Measurements from ENCODE around the gene MPC2.
"Not testable (repeated sequence)": the region's sequence is repeated elsewhere in the genome, so short reads cannot be mapped to it uniquely, and the experiment has no call there.

MPC2 gene

DNA sequence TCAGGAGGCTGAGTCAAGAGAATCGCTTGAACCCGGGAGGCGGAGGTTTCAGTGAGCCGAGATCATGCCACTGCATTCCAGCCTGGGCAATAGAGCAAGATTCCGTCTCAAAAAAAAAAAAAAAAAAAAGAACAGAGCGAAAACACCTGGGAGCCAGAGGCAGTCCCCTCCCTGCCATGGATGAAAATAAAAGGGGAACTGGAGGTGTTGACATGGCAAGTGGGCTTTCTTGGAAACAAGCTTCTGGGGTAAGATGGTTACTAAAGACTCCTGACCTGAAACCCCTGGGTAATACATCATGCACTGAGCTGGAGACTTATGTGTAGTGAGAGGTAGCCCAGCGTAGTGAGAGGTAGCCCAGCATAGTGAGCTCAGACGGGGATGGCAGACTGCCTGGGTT, 54.5 kb downstream of the MPC2 start:
- Histone ChIP-seq H3K27ac (ENCODE audit: insufficient read depth, low read length, poor library complexity, severe bottlenecking) (no peak overlapping the region), H3K4me1 (ENCODE audit: control insufficient read depth, insufficient read depth, low read length, poor library complexity, severe bottlenecking) (no peaks in the 10 kb centered on the region), H3K9me3 (ENCODE audit: control insufficient read depth, low read length) (no peaks in the 10 kb centered on the region), H3K27me3 (replicated peaks; ENCODE audit: control insufficient read depth, insufficient read depth, low read length, poor library complexity, severe bottlenecking) (no peaks in the 10 kb centered on the region), H3K36me3 (ENCODE audit: control insufficient read depth, insufficient read depth, low read length) (no peaks in the 10 kb centered on the region), H3K4me3 (ENCODE audit: insufficient read depth, low read depth, low read length, poor library complexity, severe bottlenecking) (no peak overlapping the region)
- DNase-seq: no peak

DNA sequence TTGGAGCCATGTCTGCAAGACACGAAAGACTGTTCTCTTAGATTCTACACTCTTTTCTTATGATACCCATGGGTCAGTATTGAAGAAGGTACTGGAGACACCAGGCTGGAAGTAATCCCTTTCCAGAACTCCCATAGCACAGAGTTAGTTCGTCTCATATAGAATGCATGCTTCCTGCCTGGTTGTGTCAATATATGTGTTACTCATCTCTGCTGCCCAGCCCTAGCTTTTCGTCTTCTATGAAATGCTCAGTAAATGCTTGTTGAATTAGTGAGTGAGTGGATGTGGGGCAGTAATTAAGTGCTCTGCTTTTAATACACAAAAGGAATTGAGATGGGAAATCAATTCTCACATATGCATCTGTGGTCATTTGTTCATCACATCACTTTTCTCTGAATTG, 55.1 kb downstream of the MPC2 start:
- H3K9me3 ChIP-seq (ENCODE audit: control insufficient read depth, low read length): no peaks in the 10 kb centered on the region
- H3K4me3 ChIP-seq (ENCODE audit: insufficient read depth, low read depth, low read length, poor library complexity, severe bottlenecking): no peak overlapping the region
- H3K27me3 ChIP-seq (replicated peaks; ENCODE audit: control insufficient read depth, insufficient read depth, low read length, poor library complexity, severe bottlenecking): no peaks in the 10 kb centered on the region
- H3K36me3 ChIP-seq (ENCODE audit: control insufficient read depth, insufficient read depth, low read length): no peaks in the 10 kb centered on the region
- H3K27ac ChIP-seq (ENCODE audit: insufficient read depth, low read length, poor library complexity, severe bottlenecking): no peak overlapping the region
- DNase-seq: no peak
- no peaks in the 10 kb centered on the region for H3K4me1 ChIP-seq (ENCODE audit: control insufficient read depth, insufficient read depth, low read length, poor library complexity, severe bottlenecking)

DNA sequence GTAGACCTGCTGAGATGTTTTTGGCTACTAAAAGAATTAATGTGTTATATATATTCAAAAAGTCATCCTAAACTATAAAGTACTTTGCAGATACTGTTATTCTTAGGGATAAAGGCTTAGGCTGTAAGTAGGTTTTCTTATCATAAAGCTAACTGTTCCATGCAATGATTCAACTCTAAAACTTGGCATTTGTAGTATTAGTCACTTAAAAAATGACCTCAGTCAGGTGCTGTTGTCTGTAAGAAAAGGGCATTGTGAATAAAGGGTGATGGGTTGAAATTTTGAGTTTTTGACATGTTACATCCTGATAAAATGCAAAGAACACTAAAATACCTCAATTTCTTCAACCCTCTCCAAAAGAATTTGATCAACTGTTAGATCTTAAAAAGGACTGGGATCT, 55.8 kb downstream of the MPC2 start:
- Histone ChIP-seq H3K4me1 (ENCODE audit: control insufficient read depth, insufficient read depth, low read length, poor library complexity, severe bottlenecking) (no peaks in the 10 kb centered on the region), H3K27me3 (replicated peaks; ENCODE audit: control insufficient read depth, insufficient read depth, low read length, poor library complexity, severe bottlenecking) (no peaks in the 10 kb centered on the region), H3K4me3 (ENCODE audit: insufficient read depth, low read depth, low read length, poor library complexity, severe bottlenecking) (no peak overlapping the region), H3K36me3 (ENCODE audit: control insufficient read depth, insufficient read depth, low read length) (no peaks in the 10 kb centered on the region), H3K27ac (ENCODE audit: insufficient read depth, low read length, poor library complexity, severe bottlenecking) (no peak overlapping the region), H3K9me3 (ENCODE audit: control insufficient read depth, low read length) (no peaks in the 10 kb centered on the region)
- DNase-seq: no peak

- DNase-seq: no peak
- no peaks in the 10 kb centered on the region for H3K27me3 ChIP-seq (replicated peaks; ENCODE audit: control insufficient read depth, insufficient read depth, low read length, poor library complexity, severe bottlenecking)
- no peak overlapping the region for H3K27ac ChIP-seq (ENCODE audit: insufficient read depth, low read length, poor library complexity, severe bottlenecking)
- H3K4me1 ChIP-seq (ENCODE audit: control insufficient read depth, insufficient read depth, low read length, poor library complexity, severe bottlenecking): no peaks in the 10 kb centered on the region
- no peak overlapping the region for H3K4me3 ChIP-seq (ENCODE audit: insufficient read depth, low read depth, low read length, poor library complexity, severe bottlenecking)
- H3K9me3 ChIP-seq (ENCODE audit: control insufficient read depth, low read length): no peaks in the 10 kb centered on the region
- H3K36me3 ChIP-seq (ENCODE audit: control insufficient read depth, insufficient read depth, low read length): no peaks in the 10 kb centered on the region
Observed at GRCh38 chr1:167880580-167881021, 56.3 kb downstream of the MPC2 start.

DNA sequence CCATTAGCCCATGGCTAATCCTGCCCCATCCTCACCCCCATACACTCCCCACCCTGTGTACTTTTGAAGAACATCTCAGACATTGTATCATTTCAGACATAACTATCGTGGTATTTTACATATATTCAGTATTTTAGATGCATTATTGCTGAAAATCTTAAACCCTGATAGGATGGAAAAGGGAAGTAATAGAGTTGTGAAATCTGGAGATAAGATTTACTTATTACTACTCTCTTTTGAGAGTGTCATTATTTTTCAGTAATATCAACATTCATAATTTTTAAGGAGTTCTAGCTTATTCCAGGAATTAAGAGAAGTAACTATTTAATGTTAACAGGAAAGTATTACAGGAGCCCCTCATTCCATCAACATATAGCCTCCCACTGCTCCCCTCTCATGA, 57.4 kb downstream of the MPC2 start:
- no peak overlapping the region for H3K4me3 ChIP-seq (ENCODE audit: insufficient read depth, low read depth, low read length, poor library complexity, severe bottlenecking)
- H3K27ac ChIP-seq (ENCODE audit: insufficient read depth, low read length, poor library complexity, severe bottlenecking): no peak overlapping the region
- no peaks in the 10 kb centered on the region for H3K9me3 ChIP-seq (ENCODE audit: control insufficient read depth, low read length)
- no peaks in the 10 kb centered on the region for H3K27me3 ChIP-seq (replicated peaks; ENCODE audit: control insufficient read depth, insufficient read depth, low read length, poor library complexity, severe bottlenecking)
- no peaks in the 10 kb centered on the region for H3K36me3 ChIP-seq (ENCODE audit: control insufficient read depth, insufficient read depth, low read length)
- H3K4me1 ChIP-seq (ENCODE audit: control insufficient read depth, insufficient read depth, low read length, poor library complexity, severe bottlenecking): no peaks in the 10 kb centered on the region
- no peak for DNase-seq

DNA sequence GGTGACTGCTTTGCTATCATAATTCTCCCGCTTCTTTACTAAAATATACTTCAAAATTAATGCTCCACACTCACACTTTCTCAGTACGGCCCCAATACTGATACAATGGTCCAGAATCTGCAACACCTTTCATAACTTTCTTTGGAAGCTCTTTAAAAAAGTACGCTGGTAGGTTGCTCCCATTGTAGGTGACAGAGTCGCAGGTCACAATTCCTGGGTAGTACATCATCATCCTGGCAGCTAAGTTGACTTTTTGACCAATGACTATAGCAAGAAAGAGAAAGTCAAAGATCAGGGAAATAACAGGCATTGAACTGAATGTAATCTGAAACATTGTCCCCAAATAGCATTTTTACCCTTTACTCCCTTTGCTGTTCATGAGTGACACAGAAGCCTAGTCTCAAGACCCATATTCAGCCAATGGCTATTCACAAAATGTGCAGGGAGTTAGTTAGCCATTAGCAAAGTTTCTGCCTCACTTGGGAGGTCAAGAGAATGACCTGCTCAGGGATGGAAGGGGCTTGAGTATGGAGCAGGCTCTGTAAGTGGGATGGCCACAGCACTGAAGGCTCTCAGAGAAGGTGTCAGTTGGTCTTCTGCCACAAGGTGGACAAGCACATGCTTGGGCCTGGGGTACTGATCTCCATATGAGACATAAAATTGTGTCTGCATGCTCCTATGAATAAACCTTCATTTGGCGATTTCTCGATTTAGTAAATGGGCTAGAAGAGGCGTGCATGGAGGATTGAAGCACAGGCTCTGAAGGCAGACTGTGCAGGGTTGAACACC, 58.3 kb downstream of the MPC2 start:
- no peak for DNase-seq
- Histone ChIP-seq H3K4me3 (ENCODE audit: insufficient read depth, low read depth, low read length, poor library complexity, severe bottlenecking) (no peak overlapping the region), H3K27me3 (replicated peaks; ENCODE audit: control insufficient read depth, insufficient read depth, low read length, poor library complexity, severe bottlenecking) (no peaks in the 10 kb centered on the region), H3K27ac (ENCODE audit: insufficient read depth, low read length, poor library complexity, severe bottlenecking) (no peak overlapping the region), H3K4me1 (ENCODE audit: control insufficient read depth, insufficient read depth, low read length, poor library complexity, severe bottlenecking) (no peaks in the 10 kb centered on the region), H3K9me3 (ENCODE audit: control insufficient read depth, low read length) (no peaks in the 10 kb centered on the region), H3K36me3 (ENCODE audit: control insufficient read depth, insufficient read depth, low read length) (no peaks in the 10 kb centered on the region)

DNA sequence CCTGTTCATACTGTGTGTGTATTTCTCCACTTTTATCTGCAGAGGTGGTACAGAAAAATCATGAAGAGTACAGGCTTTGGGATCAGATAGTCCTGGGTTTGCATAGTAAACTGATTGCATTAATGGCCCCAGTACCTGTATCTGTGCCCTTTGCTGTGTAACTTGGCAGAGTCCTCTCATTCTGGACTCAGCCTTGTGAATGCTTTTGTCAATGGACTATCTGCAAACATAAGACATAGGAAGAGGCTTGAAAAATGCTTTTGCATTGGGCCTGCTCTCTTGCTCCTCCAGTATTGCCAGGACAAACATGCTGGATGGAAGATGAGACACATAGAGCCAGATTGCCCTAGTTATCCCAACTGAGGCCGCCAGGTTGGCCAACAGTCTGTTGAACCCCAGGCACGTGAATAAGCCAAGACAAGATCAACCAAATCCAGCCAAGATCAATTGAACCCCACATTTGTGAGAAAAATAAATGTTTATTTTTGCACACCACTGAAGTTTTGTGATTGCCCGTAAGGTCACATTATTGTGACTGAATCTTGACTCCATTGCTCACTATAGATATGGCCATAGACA, 60.2 kb downstream of the MPC2 start:
- no peaks in the 10 kb centered on the region for H3K27me3 ChIP-seq (replicated peaks; ENCODE audit: control insufficient read depth, insufficient read depth, low read length, poor library complexity, severe bottlenecking)
- no peaks in the 10 kb centered on the region for H3K36me3 ChIP-seq (ENCODE audit: control insufficient read depth, insufficient read depth, low read length)
- no peaks in the 10 kb centered on the region for H3K4me1 ChIP-seq (ENCODE audit: control insufficient read depth, insufficient read depth, low read length, poor library complexity, severe bottlenecking)
- no peak for DNase-seq
- H3K4me3 ChIP-seq (ENCODE audit: insufficient read depth, low read depth, low read length, poor library complexity, severe bottlenecking): no peak overlapping the region
- no peak overlapping the region for H3K27ac ChIP-seq (ENCODE audit: insufficient read depth, low read length, poor library complexity, severe bottlenecking)
- H3K9me3 ChIP-seq (ENCODE audit: control insufficient read depth, low read length): no peaks in the 10 kb centered on the region

- DNase-seq: no peak
- H3K27ac ChIP-seq (ENCODE audit: insufficient read depth, low read length, poor library complexity, severe bottlenecking): no peak overlapping the region
- no peaks in the 10 kb centered on the region for H3K27me3 ChIP-seq (replicated peaks; ENCODE audit: control insufficient read depth, insufficient read depth, low read length, poor library complexity, severe bottlenecking)
- H3K36me3 ChIP-seq (ENCODE audit: control insufficient read depth, insufficient read depth, low read length): no peaks in the 10 kb centered on the region
- H3K9me3 ChIP-seq (ENCODE audit: control insufficient read depth, low read length): no peaks in the 10 kb centered on the region
- H3K4me1 ChIP-seq (ENCODE audit: control insufficient read depth, insufficient read depth, low read length, poor library complexity, severe bottlenecking): no peaks in the 10 kb centered on the region
- no peak overlapping the region for H3K4me3 ChIP-seq (ENCODE audit: insufficient read depth, low read depth, low read length, poor library complexity, severe bottlenecking)
Observed at GRCh38 chr1:167871331-167871730, 65.5 kb downstream of the MPC2 start.

DNA sequence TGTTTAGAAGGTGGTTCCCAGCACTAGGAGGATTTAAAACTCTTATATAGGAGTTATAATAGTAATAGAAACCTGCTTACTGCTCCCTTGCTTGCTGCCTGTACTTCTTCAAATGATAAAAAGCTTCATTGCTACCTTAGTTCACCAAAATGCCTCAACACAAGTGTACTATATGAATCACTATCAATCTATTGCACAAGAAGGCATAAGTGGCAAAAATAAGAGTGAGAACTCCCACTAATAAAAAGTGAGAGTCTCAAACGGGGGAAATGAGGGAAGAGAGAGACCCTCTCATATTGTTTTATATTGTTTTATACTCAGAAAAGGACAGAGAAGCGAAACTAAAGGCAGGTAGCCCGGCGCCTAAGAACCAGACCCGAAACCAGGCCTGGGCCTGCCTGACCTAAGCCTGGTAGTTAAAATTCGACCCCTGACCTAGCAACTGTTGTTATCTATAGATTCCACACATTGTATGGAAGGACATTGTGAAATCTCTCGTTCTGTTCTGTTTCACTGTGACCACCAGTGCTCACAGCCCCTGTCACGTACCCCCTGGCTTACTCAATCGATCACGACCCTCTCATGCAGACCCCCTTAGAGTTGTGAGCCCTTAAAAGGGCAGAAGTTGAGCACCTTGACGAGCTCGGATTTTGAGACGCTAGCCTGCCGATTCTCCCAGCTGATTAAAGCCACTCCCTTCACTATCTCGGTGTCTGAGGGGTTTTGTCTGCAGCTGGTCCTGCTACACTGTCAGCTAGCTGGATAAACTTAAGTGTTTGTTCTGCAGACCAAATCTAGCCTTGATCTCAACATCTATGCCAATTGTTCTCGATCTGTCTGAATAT, 67.5 kb downstream of the MPC2 start:
- H3K27ac ChIP-seq (ENCODE audit: insufficient read depth, low read length, poor library complexity, severe bottlenecking); H3K36me3 ChIP-seq (ENCODE audit: control insufficient read depth, insufficient read depth, low read length); H3K4me1 ChIP-seq (ENCODE audit: control insufficient read depth, insufficient read depth, low read length, poor library complexity, severe bottlenecking); H3K27me3 ChIP-seq (replicated peaks; ENCODE audit: control insufficient read depth, insufficient read depth, low read length, poor library complexity, severe bottlenecking); H3K9me3 ChIP-seq (ENCODE audit: control insufficient read depth, low read length); DNase-seq; H3K4me3 ChIP-seq (ENCODE audit: insufficient read depth, low read depth, low read length, poor library complexity, severe bottlenecking): not testable (repeated sequence)

Data from effector memory CD4-positive, alpha-beta T cell (primary cell).